TTC549 (cell line): Measurements from ENCODE around the gene DNAH1.

Experiments
- FAIRE-seq: peaks from 2 replicates; lab custom pipeline; 2012; peaks lifted over from hg19 to GRCh38; lab: Jason Lieb, UNC

The DNAH1 gene

DNA sequence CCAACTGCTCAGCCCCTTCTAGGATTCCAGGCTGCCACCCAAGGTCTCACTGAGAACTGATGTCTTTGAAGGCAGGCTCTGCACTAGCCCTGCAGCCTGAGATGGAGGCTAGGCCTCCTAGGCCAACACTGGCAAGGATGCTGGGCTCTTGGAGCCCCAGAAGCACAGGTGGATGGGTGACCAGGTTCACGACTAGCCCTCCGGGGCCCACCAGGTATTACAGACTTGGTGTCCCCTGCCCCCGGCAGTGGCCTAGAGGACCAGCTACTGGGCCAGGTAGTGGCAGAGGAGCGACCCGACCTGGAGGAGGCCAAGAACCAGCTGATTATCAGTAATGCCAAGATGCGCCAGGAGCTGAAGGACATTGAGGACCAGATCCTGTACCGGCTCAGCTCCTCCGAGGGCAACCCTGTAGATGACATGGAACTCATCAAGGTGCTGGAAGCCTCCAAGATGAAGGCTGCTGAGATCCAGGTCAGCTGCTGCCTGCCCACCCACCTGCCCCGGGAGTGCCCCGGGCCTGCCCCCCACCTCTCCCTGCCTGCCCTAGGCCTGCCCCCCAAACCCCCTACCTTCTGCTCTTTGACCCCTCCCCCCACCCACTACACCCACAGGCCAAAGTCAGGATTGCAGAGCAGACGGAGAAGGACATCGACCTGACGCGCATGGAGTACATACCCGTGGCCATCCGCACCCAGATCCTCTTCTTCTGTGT is 76.3 kb downstream of the DNAH1 start:
- FAIRE-seq: no peak

DNA sequence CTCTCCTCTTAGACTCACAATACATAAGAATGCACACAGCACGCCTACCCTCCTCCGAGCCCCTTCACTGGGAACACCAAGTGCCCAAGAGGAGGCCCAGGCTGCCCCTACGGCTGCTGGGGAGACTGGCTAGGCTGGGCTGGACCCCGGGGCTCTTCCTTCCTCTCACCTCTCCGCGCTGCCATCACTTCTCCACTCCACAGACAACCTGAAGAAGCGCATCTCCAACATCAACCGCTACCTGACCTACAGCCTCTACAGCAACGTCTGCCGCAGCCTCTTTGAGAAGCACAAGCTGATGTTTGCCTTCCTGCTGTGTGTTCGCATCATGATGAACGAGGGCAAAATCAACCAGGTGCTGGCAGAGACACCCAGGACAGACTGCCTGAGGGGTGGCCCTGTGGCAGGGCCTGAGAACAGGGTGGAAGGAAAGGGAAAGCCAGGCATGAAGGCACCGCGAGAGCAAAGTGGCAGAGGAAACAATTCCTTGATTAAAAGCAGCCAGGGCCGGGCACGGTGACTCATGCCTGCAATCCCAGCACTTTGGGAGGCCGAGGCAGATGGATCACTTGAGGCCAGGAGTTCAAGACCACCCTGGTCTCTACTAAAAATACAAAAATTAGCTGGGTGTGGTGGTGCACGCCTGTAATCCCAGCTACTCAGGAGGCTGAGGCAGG is 77.2 kb downstream of the DNAH1 start:
- no peak for FAIRE-seq

DNA sequence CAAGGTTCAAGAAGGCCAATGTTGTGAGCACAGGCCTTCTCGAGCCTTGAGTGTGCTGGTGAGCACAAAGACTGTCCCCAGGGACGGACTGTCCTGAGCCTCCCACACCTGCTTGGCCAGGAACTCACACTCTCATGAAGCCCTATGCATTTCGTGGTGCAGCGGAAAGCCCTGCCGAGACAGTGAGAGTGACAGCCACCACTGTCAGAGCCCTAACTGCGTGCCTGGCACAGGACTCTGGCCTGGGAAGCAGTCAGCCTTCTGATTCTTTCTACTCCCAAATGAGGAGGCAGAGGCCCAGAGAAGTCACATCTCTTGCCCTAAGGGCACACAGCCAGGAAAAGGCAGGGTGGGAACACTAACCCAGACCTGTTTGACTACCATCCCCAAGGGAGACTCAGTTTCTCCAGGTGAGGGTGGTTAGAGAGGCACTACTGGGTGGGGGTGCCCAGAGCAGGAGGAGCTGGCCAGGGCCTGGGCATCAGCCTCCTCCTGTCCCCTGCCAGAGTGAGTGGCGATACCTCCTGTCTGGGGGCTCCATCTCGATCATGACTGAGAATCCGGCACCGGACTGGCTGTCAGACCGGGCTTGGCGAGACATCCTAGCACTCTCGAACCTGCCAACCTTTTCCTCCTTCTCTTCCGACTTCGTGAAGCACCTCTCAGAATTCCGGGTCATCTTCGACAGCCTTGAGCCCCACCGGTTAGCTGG is 78.0 kb downstream of the DNAH1 start:
- no peak for FAIRE-seq

DNA sequence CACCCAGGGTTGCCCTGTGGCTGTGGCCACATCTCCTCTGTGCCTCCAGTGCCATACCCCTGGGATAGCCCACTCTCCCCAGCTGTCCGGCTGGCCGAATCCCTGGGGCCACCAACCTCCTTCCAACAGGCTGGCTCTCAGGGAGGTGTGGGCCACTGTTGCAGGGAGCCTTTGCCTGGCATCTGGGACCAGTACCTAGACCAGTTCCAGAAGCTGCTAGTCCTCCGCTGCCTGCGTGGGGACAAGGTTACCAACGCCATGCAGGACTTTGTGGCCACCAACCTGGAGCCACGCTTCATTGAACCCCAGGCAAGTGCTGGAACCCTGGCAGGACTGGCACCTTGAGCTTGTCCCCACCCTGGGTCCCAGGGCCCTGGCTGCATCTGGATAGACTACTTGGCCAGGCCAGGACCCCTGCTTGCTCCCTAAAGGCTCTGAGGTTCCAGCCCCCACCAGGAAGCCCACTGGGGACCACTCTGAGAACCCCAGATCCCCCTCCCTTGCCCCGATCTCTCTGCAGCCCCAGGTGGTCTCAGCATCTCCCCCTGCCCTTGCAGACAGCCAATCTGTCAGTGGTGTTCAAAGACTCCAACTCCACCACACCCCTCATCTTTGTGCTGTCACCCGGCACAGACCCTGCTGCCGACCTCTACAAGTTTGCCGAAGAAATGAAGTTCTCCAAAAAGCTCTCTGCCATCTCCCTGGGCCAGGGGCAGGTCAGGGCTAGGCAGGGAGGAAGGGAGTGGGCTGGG is 78.8 kb downstream of the DNAH1 start:
- FAIRE-seq: no peak

DNA sequence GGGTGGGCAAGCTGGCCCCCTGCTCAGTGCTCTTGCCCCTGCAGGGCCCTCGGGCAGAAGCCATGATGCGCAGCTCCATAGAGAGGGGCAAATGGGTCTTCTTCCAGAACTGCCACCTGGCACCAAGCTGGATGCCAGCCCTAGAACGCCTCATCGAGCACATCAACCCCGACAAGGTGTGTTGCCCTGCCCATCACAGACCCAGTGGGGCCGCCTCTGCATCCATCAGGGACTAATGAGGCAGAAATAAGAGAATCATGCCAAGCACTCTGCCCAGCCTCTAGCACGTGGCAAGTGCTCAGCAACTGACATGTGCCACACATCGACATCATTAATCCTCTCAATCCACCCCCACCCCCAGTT is 79.4 kb downstream of the DNAH1 start:
- no peak for FAIRE-seq

DNA sequence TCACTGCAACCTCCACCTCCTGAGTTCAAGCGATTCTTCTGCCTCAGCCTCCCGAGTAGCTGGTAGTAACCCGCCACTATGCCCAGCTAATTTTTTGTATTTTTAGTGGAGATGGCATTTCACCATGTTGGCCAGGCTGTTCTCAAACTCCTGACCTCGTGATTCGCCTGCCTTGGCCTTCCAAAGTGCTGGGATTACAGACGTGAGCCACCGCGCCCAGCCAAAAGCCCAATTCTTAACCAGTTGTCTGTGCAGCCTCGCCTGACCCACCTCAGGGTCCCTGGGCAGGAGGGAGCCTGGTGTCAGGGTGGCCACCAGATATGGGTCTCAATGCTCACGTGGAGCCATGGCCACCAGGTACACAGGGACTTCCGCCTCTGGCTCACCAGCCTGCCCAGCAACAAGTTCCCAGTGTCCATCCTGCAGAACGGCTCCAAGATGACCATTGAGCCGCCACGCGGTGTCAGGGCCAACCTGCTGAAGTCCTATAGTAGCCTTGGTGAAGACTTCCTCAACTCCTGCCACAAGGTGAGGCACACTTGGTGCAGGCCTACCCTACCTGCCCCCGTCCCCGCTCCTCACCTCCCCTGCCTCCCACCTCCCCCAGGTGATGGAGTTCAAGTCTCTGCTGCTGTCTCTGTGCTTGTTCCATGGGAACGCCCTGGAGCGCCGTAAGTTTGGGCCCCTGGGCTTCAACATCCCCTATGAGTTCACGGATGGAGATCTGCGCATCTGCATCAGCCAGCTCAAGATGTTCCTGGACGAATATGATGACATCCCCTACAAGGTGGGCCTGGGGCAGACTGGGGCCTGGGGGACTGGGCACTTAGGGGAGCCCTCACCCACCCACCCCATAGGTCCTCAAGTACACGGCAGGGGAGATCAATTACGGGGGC is 80.1 kb downstream of the DNAH1 start:
- no peak for FAIRE-seq

DNA sequence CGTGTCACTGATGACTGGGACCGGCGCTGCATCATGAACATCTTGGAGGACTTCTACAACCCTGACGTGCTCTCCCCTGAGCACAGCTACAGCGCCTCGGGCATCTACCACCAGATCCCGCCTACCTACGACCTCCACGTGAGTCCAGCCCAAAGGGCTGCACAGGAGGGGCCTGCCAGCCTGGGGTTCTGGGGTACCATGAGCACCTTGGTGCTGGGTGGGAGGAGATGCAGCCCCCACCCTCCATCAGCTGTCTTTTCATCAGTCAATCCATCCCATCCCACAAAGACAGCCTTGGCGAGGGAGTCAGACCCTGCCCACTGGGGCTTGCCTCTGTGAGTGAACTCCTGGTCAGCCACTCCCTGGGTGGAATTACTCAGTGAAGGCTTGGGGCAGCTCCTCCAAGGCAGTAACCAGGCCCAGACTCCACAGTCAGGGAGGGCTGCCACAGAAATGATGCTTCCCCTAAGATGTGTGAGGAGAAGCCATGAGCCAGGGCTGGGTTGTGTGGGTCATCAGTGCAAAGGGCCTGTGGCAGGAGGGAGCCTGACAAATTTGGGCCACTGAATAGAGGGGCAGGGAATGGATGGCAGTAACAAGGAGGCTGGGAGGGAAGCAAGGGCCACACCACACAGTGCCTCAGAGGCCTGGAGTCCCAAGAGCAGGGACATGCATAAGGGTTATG is 80.9 kb downstream of the DNAH1 start:
- no peak for FAIRE-seq

DNA sequence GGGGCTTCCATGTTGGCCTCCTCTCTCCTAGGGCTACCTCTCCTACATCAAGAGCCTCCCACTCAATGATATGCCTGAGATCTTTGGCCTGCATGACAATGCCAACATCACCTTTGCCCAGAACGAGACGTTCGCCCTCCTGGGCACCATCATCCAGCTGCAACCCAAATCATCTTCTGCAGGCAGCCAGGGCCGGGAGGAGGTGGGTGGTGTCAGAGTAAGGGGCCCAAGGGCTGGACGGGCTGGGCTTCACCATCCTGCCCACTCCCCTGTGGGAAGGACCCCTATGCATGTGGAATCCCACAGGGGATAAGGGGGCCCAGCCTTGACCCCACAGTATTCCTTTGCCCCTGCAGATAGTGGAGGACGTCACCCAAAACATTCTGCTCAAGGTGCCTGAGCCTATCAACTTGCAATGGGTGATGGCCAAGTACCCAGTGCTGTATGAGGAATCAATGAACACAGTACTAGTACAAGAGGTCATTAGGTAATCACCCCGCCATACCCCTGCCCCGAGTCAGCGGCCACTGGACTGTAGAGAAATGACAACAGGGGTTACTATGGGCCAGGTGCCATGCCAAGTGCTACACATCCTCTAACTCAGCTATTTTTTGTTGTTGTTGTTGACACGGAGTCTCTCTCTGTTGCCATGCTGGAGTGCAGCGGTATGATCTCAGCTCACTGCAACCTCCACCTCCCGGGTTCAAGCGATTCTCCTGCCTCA is 81.7 kb downstream of the DNAH1 start:
- no peak for FAIRE-seq

DNA sequence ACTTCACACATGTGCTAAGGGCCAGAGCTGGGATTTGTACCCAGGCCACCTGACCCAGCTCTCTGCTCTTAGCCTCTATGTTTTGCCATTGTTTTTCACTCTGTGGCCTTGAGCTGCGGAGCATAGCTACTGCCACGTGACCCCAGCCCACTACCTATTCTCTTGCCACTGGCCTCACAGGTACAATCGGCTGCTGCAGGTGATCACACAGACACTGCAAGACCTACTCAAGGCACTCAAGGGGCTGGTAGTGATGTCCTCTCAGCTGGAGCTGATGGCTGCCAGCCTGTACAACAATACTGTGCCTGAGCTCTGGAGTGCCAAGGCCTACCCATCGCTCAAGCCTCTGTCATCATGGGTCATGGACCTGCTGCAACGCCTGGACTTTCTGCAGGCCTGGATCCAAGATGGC is 82.6 kb downstream of the DNAH1 start:
- no peak for FAIRE-seq

DNA sequence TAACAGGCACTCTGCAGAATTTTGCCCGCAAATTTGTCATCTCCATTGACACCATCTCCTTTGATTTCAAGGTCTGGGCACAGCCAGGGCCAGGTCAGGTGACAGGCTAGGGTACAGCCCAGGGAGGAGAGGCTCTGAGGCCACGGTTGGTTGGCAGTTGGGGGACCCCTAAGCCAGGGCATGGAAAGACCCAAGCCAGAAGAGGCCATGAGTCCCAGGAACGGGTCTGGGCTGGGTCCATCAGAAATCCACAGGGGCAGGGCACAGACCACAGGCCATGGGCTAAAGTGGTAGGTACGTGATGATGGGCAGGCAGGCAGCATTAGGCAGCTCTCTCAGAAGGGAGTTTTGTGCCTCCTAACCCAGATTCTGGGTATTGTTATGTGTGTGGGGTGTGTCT is 83.0 kb downstream of the DNAH1 start:
- no peak for FAIRE-seq

DNA sequence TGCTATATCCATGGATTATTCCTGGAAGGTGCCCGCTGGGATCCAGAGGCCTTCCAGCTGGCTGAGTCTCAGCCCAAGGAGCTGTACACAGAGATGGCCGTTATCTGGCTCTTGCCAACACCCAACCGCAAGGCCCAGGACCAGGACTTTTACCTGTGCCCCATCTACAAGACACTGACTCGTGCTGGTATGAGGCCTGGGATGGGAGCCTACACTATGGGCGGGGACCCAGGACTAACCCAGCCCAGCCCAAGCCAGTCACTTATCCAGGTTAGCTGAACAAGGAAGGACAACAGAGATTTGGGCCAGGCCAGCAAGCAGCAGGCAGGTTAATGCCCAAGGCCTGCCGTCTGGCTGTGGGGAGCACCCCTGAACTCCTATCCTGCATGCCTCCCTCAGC is 83.5 kb downstream of the DNAH1 start:
- FAIRE-seq: no peak

DNA sequence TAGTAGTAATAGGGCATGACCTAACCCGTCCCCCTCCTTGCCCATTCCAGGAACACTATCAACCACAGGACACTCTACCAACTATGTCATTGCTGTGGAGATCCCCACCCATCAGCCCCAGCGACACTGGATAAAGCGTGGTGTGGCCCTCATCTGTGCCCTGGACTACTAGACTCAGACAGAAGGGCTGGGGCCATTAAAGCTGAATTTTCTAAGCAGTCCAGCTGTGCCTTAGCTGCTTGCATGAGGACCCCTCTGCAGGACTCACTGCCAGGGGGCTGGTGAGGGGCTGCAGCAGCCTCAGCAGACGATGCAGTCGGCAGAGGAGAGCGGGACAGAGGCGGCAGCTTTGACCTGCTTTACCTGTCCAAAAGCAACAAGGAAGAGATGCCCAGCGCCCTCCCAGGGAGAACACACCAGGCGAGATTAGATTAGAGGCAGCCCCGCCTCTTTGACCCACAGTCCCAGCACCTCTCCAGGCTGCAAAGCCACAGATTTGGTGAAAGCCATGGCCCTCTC is 84.2 kb downstream of the DNAH1 start:
- no peak for FAIRE-seq

DNA sequence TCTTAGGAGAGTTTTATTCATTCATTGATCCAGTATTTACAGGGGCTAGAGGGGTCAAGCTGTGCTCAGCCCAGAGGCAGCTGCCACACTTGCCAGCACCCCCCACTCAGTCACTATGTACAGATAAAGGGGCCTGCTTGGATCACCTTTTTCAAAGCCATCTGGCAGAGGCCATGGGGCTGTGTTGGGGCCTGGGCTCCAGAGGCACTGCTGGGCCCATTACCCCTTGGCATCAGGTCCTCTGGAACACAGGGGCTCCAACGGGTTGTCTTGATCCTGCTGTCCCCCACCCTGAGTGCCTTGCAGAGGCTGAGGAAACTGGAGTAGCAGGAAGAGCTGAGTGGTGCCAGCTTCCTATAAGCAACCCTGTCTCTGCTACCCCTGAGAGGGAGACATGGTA is 84.9 kb downstream of the DNAH1 start:
- FAIRE-seq: no peak

DNA sequence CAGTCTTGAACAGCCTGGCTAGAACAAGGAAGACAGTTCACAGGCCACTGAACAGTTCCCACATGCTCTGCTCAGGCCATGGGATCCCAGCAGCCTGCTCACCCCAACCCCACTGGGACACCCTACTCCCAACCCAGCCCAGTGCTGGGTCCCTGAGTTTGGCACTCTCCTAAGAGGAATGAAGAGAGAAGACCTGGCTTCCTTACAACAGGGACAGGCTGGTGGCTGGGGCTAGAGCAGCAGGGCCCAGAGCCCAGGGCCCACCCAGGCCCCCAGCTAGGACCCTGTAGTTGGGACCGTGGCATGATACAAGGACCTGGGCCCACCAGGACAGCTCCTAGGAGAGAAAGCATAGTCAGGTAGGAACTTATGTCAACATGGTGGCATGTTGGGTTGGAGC is 85.4 kb downstream of the DNAH1 start:
- FAIRE-seq: no peak

DNA sequence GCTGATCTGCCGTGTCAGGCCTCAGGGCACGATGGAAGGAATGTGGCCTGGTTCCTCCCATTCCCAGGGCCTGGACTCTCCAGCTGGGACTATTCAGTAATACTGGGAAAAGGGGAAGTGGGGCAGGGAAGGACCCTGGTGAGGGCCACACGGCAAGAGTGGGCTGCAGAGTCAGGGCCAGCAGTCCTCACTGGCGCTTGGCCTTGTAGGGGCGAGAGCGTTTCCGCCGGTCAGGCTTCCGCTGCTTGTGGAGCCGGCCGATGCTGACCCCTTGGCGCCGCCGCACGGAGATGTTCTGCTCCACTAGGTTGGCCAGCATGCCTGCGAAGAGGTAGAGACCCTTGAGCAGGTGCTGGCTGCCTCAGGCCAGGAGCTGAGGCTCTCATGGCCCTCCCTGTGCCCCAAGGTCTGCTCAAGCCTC is 86.0 kb downstream of the DNAH1 start:
- FAIRE-seq: no peak

DNA sequence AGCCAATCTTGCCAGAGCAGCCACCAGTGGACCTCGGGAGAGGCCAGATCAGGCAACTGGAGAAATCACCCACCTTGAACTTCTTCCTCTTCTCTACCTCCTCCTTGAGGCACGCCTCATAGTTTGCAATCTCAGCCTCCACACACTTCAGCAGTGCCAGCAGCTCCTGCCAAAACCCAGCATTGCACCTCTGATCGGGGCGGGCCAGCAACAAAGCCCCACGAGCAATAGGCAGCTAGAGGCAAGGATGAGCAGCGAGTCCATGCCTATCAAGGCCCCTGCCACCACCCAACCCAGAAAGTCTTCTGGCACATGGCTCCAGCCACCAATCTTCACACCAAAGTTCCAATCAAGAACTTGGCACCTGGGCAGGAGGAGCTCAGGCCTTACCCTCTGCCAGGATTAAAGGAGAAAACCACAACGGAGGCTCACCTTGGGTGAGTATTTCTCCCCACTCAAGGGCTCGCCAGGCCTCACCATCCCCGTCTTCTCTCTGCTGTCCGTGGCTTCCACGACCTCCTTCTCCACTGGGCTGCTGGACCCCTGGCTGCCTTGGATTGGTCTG is 86.7 kb downstream of the DNAH1 start:
- FAIRE-seq: no peak

DNA sequence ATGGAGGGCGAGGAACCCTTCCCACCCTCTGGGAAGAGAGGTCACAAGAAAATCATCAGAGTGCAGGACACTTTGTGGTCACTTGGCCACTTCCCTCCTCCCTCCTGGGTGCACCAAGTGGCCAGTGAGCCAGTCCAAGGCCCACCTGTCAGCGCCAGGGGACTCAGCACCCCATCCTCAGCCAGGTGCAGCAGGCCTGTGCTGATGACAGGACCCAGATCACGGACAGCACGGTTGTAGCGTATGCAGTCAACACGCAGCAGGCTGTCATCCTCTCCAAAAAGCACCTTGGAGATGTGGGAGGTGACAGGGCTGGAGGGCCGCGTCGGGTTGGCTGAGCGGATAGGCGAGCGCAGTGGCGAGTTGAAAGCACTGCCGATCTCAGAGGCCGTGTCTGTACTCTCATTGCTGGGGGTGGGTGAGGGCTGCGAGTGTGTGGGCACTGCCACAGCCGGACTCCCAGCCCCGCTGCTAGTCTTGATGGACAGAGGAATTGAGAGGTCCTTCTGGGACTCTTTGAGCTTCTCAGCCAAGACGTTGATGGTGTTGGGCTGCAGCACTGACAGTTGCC is 87.2 kb downstream of the DNAH1 start:
- no peak for FAIRE-seq

DNA sequence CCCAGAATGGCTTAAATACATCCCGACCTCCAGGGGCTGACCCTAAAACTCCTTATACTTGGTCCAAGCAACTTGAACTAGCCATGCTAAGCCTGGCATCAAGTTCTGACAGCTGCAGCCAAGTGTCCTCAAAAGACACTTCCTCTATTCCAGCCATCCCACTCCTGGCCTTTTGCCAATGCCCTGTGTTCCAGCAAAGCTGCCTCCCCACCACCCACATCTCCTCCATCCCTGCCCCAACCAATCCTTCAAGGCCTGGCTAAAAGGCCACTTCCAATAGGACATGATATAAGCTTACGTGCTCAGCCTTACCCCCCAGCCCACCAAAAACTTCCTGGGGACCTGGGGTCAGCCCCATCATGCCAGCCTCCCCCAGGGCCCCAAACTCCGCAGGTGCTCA is 87.8 kb downstream of the DNAH1 start:
- FAIRE-seq: no peak

DNA sequence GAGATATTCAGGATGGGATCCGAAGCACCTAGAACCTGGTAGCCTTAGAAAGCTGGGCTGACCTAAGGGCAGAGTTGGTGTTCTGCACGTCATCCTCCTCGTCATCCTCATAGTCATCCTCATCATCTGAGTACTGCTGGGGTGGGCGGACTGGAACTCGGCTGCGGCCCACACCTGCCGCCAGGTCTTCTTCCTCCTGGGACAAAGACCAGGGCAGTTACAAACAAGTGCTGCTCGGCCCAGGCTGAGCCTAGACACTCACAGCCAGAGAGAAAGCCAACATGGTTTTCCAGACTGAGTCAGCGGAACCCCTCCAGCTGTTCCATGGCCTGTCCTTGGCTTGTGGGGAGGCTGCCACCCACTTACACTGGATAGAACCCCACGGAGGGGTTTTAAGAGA is 88.3 kb downstream of the DNAH1 start:
- FAIRE-seq: no peak

DNA sequence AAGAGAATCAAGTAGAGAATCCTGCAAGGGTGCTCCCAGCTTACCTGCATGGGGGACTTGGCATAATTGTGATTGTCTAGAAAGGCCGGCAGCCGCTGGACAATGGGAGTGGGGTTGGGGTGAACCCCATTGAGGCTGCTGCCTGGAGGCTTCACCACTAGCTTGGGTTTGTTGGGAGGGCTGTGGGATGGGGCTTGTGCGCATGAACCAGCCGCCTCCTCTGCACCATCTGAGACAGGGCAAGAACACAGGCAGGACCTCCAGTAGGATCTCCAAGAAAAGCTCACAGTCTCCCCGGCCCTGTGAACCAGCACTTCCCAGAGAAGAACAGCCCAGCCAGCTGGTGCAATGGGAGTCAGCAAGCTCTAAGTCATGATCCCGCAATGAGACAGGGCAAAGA is 88.9 kb downstream of the DNAH1 start:
- FAIRE-seq: no peak
